Frontal cortex (tissue), 4 donors: ENCODE measurements around the gene ADM2. TPM values are rescaled to one million over a fixed set of nuclear protein-coding genes. Genes with fewer than 3 reads are reported as not detected.
A peak's percentile ranks its signal among the peaks of the same experiment; 100 is the strongest.

Source experiments
- DNase-seq, 2 donors: peaks; one replicate each; pipeline ENCODE4 v3.0.0; 2012; ENCODE audit warnings: low spot score in 2 of 2
- FAIRE-seq: peaks from 2 replicates; lab custom pipeline; 2012; peaks lifted over from hg19 to GRCh38; lab: Jason Lieb, UNC
- total RNA-seq: library from RNA; depleted of rRNA; stranded (reverse); fragments of >200 nt; gene quantifications from one replicate; pipeline ENCODE4 v1.2.3, GENCODE V29; 2014
- donor health status: control.
- donor health status: control.
- donor health status: control.

The ADM2 gene
- total RNA-seq, 1 donor from 2014 or later, result not detected

DNA sequence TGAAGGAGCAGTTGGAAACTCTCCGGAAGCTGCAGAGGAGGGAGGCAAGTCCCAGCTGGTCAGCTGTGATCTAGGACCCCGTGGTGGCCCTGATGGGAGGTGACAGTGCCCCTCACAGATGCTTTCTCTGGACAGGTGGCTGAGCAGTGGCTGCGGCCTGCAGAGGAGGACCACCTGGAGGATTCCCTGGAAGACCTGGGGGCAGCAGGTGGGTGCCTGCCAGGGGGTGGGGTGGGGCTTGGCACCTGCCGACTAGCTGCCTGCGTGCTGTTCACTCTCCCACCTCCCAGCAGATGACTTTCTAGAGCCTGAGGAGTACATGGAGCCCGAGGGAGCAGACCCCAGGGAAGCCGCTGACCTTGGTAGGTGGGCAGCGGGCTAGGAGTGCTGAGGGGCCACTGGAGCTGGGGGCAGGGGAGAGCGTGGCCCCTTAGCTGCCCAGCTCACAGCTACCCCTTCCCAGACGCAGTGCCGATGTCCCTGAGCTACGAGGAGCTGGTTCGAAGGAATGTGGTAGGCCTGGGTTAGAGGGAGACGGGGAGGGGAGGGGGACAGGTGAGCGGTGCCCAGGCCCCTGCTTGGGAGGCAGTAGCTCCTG lies 41.0 kb downstream of the ADM2 start:
- DNase-seq (no peak), FAIRE-seq (no peak)

DNA sequence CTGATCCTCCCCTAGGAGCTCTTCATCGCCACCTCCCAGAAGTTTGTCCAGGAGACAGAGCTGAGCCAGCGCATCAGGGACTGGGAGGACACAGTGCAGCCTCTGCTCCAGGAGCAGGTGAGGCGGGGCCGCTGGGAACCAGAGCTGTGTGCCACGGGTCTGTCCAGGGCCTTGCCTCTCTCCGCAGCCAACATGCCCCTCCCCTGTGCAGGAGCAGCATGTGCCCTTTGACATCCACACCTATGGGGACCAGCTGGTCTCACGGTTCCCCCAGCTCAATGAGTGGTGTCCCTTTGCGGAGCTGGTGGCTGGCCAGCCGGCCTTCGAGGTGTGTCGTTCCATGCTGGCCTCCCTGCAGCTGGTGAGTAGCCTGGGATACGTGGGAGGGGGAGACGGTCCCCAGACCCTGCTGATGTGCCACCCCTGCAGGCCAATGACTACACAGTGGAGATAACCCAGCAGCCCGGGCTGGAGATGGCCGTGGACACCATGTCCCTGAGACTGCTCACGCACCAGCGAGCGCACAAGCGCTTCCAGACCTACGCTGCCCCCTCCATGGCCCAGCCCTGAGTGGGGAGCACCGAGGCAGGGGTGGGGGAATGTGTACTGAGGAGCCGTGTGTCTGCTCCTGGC lies 41.6 kb downstream of the ADM2 start:
- FAIRE-seq (no peak), DNase-seq (no peak)

DNA sequence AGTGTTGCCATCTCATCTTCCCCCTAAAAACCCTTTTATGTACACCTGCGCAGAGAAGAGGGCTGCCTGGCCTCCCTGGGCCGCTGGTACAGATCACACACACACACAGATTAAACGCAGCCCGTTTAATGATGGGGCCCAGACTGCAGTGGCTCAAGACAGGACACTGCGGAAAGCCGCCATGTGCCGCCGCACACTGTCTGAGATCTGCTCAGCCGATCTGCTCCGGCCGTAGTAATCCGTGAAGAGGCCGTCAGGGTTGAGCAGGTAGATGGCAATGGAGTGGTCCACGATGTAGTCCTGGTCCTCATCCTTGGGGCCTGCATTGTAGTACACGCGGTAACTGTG lies 42.1 kb downstream of the ADM2 start:
- FAIRE-seq (no peak), DNase-seq (no peak)

DNA sequence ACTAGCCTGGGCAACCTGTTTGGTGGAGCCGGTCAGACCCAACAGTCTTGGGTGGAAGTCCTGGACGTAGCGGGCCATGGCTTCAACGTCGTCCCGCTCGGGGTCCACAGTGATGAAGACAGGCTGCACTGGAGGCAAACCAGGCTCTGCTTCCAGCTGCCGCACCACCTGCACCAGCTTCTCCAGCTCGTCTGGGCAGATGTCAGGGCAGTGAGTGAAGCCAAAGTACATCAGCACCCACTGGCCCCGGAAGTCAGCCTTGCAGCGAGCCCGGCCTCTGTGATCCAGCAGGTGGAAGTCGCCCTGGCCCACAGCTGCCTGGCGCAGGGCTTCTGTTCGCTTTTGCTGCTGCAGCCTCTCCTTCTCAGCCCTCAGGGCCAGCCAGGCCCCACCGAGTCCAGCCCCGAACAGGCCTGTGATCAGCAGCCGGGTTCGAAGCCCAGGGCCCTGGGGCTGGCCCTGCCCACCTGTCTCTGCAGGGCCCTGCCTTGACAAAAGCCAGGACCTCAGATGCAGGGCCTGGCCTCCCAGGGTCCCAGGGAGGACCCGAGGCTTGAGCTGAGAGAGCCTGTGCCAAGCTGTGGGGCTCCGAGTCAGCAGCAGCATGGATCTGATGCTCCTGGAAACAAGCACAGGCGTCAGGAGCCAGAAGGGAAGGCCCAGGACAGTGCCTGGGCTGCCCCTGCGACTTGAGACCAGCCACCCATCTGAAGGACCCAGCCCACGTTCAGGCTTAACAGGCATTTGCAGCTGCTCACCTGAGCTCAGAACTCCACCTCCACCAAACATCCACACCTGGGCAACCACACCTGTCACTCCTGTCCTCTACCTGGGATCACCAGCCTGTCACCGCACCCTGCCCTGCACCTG lies 42.7 kb downstream of the ADM2 start:
- no peak for DNase-seq
- FAIRE-seq, result no peak

DNA sequence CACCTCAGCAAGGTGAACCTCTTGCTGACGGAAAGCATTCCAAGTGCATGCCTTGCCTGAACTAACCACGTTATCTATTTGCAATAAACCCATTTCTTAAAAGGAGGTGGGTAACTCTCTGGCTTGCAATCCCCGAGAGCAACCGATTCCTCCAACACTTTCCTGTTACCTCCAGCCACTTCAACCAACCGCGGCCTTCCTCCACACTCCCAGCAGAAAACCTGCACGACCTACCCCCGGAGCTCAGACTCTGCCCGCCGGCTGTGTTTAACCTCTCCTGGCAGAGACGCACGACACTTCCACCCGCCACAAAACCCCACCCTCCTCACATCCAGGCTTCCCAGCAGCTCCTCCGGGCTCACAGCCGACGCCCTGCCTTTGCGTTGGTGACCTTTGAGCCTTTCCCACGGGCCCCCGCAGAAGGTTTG lies 43.3 kb downstream of the ADM2 start:
- DNase-seq, result no peak
- FAIRE-seq, result no peak

DNA sequence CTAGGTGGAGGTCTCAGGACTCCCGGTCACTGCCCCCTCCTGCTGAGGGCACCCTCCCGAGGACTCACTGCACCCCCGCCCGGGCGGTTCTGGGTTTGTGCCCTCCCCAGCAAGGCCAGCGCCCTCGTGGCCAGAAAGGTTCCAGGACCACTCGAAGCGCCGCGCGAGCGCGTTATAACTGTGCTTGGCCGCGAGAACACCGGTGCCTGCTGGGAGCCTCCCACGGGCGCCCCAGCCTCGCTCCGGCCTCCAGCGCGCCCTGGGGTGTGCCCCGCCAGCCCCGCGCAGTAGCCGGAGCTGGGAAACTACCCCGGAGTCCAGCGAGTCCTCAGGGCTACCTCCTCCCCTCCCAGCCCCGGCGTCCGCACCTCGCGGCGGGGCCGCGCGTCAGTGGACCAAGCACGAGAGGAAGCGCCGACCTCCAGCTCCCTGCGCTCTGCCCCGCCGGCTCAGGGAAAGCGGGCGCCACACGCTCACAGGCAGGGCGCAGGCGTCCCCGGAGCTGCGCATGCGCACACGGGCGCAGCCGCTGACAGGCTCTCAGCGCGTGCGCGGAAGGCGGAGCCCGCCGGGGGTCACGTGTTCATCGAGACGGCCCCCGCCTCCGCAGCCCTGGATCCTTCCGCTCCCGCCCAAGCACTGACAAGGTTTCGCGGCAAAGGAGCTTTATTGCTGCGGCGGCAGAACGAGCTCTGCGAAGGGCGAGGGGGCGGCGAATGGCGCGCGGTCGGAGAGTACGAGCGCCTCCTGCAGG lies 43.9 kb downstream of the ADM2 start, which contains the start of gene SCO2:
TSS of gene SCO2 (minus strand) at position 495 of the 754 bp plus-strand sequence. CDS start 1,187 bp downstream, outside the sequence.
- DNase-seq (peak; percentile 100), FAIRE-seq (no peak)

DNA sequence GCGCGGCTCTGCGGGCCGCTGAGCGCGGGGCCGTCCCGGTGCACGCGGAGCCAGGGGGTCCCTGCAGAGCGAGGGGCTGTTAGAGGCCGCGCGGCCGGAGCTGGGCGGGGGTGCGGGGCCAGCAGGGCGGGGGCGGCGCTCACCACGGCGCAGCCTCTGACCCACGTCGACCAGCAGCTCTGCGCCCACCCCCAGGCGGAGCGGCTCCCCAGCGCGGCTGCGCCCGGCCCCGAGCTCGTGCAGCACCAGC lies 44.4 kb downstream of the ADM2 start:
- FAIRE-seq (no peak), DNase-seq (peak in 1 of 2 donors; percentile 86)

DNA sequence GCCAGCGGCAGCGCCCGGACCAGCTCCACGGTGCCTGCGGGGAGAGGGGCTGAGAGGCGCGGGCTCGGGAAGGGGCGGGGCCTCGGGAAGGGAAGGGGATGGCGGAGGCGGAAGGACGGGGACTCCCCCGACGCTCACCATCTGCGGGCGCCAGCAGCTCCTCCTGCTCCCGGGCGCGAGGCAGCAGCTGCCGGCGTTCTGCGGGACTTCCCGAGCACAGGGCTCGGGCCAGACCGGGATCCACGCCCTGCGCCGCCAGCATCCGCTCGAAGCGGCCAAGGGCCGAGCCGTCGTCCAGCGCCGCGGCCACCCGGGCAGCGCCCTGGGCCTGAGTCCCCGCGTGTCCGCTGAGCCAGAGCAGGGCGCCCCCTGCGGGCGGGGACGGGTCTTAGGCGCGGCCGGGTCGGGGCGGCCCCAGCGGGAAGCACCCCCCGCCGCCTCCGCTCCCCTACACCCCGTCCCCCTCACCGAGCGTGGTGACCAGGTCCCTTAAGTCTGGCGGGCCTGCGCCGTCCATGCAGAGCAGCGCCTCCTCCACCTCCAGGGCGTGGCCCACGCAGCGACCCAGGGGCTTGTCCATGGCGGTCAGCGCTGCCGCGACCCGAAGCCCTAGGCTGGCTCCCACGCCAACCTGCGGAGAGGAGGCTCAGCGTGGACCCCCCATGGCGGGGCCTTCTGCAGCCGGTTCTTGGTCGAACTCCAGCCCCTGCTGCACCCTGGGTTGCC lies 44.9 kb downstream of the ADM2 start:
- FAIRE-seq, result no peak
- DNase-seq, result peak; percentile 79 to 83

DNA sequence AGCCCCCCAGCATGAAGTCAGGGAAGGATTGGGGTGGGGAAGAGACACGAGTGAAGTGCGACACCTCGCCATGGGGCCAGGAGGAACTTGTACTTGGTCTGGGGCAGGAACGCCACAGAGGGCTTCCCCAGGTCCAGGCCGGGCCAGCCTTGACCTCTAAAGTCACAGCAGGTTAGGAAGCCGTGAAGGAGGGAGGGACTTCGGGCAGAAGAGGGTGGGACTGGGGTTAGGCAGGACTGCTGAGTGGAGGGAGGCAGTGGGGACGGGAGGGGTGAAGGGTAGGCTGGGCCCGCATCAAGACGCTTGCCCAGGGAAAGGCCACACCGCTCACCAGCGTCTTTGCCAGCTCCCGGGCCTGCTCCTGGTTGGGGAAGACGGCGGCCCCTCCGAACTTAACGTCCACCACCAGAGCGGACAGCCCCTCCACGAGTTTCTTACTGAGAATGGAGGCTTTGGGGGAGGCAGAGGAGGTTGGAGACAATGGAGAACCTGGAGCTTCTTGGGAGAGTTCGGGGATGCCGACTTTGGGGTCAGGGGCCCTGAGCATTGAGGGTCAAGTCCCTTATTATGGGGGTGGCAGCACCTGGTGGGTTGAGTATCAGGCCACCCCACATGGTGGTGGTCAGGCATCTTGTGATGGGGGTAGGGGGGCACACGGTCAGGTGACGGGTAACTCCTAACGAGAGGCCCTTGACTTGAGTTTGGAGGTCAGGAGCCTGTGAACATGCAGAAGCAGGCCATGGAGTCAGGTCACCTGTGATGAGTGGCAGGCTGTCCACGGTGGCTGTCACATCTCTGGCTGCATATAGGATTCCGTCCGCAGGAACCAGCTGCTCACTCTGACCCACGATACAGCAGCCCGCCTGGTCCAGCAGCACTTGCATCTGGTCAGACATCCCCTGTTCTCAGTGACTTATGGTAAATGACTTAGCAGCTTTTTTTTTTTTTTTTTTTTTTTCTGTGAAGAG lies 45.8 kb downstream of the ADM2 start:
- DNase-seq (peak in 1 of 2 donors; percentile 47), FAIRE-seq (no peak)

DNA sequence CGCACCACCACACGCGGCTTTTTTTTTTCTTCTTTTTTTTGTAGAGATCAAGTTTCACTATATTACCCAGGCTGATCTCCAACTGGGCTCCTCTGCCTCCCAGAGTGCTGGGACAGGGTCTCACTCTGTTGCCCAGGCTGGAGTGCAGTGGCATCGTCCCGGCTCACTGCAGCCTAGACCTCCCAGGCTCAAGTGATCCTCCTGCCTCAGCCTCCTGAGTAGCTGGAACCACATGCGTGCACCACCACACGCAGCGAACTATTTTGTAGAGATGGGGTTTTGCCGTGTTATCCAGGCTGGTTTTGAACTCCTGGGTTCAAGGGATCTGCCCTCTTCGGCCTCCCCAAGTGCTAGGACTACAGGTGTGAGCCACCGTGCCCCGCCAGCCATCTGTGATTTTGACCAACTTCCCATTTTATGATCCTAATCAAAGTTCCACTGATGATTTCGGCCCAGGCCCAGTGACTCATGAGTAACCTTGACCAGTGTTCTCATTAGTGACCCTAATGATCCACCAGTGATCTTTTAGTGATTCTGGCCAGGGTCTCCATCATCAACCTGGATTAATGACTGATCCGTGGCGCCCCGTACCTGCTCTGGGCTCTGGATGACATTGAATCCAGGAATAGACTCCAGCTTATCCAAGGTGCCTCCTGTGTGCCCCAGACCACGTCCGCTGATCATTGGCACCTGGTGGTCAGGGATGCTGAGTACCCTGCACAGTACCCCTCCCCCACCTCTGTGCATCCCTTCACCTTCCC lies 46.8 kb downstream of the ADM2 start:
- FAIRE-seq, result no peak
- DNase-seq, result no peak

DNA sequence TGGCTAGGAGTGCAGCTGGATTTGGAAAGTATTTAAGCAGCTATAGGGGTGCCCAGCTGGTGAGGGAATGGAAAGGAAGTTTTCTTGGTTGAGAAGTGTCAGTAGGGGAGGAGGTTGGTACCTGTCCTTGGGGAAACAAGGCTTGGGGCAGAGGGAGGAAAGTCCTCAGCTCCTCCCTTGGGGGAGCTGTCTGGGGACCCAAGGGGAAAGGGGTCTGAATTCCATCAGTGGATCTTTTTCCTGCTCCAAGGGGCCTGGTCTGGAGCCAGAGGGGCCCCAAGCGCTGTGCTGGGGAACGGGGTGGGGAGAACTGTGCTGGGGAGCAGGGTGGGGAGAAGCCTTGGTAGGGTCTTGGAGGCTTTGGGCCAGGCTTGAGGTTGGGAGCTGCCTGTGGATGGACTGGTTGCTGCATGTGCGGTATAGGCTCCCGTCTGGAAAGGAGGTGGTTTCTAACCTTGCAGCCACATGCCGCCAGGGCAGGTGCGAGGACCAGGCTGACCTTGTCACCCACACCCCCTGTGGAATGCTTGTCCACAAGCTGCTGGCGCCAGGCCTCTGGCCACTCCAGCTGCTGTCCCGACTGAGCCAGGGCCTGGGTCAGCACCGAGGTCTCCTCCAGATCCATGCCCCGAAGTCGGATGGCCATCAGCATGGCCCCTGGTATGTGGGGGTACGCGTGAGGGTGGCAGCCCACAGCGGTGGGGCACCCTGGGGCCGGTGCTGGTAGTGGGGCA lies 47.5 kb downstream of the ADM2 start:
- no peak for DNase-seq
- no peak for FAIRE-seq

DNA sequence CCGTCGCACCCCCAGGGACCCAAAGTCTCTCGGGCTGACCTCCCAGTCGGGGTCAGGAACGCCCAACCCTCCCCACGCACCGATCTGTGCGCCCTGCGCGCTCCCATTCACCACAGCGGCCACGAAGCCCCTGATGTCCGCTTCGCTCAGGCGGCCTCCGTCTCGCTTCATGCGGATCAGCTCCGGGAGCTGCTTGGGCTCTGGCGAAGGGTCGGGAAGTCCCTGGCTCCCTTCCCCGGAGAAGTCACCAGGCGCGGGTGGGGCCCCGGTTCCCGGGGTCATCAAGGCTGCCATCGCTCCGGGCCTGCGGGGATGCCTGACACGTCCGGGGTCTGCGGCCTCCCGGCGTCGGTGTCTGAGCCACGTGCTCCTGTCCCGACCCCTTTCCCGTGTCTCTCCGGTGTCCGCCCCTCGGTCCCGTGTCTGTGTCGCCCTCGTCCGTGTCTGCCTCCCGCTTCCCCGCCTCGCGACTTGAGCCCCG lies 48.1 kb downstream of the ADM2 start:
- FAIRE-seq, result no peak
- peak in 1 of 2 donors; percentile 45 for DNase-seq

DNA sequence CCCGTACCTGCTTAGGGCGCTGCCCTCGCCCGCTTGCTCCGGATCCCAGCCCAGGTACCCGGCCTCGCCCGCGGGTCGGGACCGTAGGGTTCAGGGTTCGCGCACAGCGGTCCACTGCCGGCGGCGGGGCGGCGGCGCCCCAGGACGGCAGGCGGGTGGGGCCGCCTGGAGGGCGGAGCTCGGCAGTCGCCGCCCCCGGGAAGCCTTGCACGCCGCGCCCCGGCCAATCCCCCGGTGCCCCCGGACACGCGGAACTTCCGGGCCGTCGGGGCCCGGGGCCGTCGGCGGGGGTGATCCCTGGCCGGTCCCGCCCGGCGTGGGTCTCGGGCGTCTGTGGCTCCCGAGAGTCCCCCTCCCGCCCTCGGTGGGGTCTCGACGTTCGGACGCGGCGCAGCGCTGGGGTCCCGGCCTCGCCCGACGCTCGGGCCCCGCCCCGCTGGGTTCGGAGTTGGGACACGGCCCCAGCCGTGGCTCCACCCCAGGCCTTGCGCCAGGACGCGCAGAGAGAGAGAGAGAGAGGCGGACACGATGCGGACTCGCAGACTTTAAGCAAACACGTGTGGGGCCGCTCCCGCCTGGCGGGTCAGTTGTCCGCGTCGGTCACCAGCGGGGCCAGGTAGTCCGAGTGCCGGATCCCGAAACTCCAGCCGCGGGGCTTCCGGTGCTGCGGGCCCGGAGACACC lies 48.7 kb downstream of the ADM2 start, which contains the start of gene TYMP:
TSS of gene TYMP (minus strand) at position 116 of the 683 bp plus-strand sequence. CDS start 303 bp downstream, outside the sequence.
- DNase-seq (peak in 1 of 2 donors; percentile 62), FAIRE-seq (no peak)

DNA sequence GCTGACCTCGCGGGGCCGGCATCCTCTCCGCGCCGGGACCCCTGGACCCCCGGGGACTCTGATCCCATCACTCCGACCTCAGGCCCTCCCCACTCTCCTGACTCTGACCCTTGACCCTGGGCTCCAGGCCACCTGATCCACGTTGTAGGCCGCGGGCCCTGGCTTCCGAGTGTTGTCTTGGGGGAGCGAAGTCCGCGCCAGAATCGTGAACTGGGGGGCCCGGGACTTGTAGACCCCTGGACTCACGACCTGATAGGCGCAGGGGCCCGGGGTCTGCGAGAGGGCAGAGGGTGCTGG lies 49.2 kb downstream of the ADM2 start:
- FAIRE-seq, result no peak

DNA sequence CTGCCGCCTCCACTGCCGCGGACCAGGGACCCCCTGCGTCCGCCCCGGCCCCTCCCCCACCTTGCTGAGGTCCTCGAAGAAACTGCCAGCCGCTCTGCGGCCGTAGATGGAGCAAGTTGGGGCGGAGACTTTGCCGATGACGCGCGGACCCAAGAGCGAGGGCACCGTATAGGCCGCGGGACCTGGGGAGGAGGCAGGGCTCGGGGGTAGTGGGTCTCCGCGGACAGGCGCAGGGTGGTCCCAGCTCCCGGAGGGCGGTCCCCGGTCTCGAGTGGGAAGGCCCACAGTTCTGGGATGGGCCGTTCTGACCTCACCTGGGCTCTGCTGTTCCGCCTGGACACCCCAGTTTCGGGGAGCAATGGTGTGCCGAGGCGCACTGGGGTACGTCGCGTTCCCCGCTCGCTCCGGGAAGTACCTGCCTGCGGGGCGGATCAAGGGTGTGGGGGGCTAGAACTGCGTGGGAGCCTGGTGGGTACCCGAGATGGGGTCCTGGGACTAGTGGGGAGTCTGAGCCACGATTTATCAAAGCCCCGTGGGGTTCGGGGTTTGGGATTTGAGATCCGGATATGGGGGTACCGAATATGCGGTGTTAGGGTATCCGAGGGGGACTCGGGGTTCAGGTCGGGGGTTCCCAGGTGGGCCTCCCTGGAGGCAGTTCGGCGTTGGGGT lies 49.7 kb downstream of the ADM2 start:
- DNase-seq (peak in 1 of 2 donors; percentile 55), FAIRE-seq (no peak)

More for the DNA sequence above, 49.2 kb downstream of the ADM2 start:
- DNase-seq, result no peak

DNA sequence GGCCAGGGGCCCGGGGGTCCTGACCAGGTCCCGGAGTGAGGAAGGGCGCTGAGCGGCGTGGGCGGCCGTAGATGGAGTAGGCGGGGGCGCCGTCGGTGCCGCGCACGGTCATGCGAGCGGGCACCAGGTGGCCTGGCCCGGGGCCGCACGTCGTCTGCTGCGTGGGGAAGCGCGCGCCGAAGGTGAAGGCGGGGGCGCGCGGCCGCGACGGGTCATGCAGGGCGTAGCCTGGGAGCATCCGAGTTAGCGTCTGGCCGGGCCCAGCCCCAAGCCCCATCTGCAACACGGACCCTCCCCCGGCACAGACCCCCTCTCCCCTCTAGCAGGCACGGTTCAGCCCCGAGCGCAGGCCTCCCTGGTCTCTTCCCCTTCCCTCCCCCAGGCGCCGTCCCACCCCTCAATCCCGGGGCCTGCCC lies 50.2 kb downstream of the ADM2 start:
- FAIRE-seq (no peak), DNase-seq (no peak)
